Measurements from ENCODE around the gene FOXP1. TPM values are rescaled to one million over a fixed set of nuclear protein-coding genes. Genes with fewer than 3 reads are reported as not detected.

FOXP1 gene
- 100 to 1,000 TPM in 2 of 3 donors, 10 to 100 TPM in 1; 61.9 to 267 (median 146) TPM for total RNA-seq

DNA sequence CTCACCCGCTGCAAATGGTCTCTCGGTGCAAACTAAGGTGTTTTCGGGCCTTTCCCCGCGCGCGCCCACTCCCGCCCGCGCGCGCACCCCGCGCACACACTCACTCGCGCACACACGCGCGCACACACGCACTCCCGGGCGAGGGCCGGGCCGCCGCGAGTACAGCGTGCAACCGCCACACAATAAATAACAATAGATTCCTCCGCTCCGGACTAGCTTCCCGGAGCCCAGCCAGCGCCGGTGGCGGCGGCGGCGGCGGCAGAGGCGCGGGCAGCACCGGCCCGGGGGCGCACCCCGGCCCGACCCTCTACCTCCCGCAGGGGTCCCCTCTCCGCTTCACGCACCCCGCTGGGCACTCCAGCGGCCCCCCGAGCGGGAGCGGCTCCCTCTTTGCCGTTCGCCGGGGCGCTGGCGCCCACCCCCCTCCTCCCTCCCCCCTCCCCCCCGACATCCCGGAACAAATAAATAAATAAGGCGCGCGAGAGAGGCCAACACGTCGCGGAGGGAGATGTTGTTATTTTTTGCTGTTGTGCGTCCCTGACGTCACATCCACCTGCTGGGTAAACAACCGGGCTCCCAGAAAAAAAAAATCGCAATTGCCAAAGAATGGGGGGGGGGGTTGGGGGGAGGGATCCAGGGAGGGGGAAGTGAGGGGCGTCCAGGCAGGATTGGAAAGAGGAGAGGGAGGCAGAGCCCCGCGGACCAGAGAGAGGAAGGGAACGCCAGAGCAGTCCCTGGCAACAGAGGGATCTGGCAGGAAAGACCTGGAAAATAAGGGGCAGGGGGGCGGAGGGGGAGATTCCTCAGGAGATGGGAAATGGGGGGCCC lies at the start of gene FOXP1:
Gene FOXP1 (minus strand): TSS at position 163 of the 828 bp plus-strand sequence. CDS start 385,347 bp downstream, outside the sequence.
- Histone ChIP-seq H3K4me1 (no peaks in the 10 kb centered on the region), H3K4me3 (peak within 1 kb of the TSS; percentile 60 to 95 (median 73)), H3K27ac (peak within 1 kb of the TSS; percentile 98 to 99), H3K36me3 (no peaks in the 10 kb centered on the region), H3K9me3 (no peaks in the 10 kb centered on the region), H3K27me3 (no peaks in the 10 kb centered on the region)
- peak; percentile 60 to 75 for DNase-seq (ENCODE audit: low spot score in 2 of 2)
- TF ChIP-seq CTCF (IDR thresholded peaks at IDR 0.05) (no peak), POLR2AphosphoS5 (IDR thresholded peaks at IDR 0.05) (peak; percentile 43 to 73 (median 65)), POLR2A (IDR thresholded peaks at IDR 0.05) (peak; percentile 23)
- intact Hi-C loops (cut with DNase I; ENCODE audit: low total_unique reads): loop anchor here (5.0 kb wide), 1 partner anchor 151 kb away; no protein-coding TSS in a partner anchor

- H3K9me3 ChIP-seq: no peaks in the 10 kb centered on the region
- peak overlapping the region; percentile 38 to 79 for H3K27ac ChIP-seq
- H3K27me3 ChIP-seq: no peaks in the 10 kb centered on the region
- H3K36me3 ChIP-seq: no peaks in the 10 kb centered on the region
- no peak overlapping the region for H3K4me3 ChIP-seq
- no peak for DNase-seq (ENCODE audit: low spot score in 2 of 2)
- TF ChIP-seq POLR2AphosphoS5 (IDR thresholded peaks at IDR 0.05) (no peak), POLR2A (IDR thresholded peaks at IDR 0.05) (no peak), CTCF (IDR thresholded peaks at IDR 0.05) (no peak)
- H3K4me1 ChIP-seq: no peaks in the 10 kb centered on the region
- intact Hi-C loops (cut with DNase I; ENCODE audit: low total_unique reads): no loop called here
These were observed 46.2 kb upstream of the FOXP1 start for GRCh38 chr3:71629711-71630110.

- intact Hi-C loops (cut with DNase I; ENCODE audit: low total_unique reads): no loop called here
- H3K27ac ChIP-seq: peak overlapping the region; percentile 38 to 79
- TF ChIP-seq CTCF (IDR thresholded peaks at IDR 0.05) (no peak), POLR2A (IDR thresholded peaks at IDR 0.05) (no peak), POLR2AphosphoS5 (IDR thresholded peaks at IDR 0.05) (no peak)
- H3K4me3 ChIP-seq: no peak overlapping the region
- DNase-seq (ENCODE audit: low spot score in 2 of 2): no peak
- H3K36me3 ChIP-seq: no peaks in the 10 kb centered on the region
- H3K9me3 ChIP-seq: no peaks in the 10 kb centered on the region
- H3K4me1 ChIP-seq: no peaks in the 10 kb centered on the region
- H3K27me3 ChIP-seq: no peaks in the 10 kb centered on the region
These were observed 45.8 kb upstream of the FOXP1 start for GRCh38 chr3:71629289-71629688.

DNA sequence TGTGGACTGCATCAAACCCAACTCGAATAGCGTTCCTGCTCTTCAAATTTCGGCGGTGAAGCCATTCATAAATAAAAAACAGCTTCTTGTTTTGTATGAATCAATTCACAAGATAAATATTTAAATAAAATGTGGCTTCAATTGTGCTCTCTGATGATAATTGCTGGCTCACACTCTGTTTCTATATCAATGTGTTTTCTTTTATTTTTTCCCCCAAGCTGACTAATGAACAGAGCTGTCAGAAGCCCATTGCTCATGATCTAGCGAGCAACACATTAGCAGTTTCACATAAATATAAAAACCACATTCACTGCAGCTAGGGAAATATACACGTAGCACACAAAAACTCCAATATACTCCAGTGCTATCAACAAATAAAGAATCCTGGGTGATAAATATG lies 45.0 kb upstream of the FOXP1 start:
- H3K4me1 ChIP-seq: no peaks in the 10 kb centered on the region
- no peaks in the 10 kb centered on the region for H3K27me3 ChIP-seq
- peak overlapping the region in 1 of 2 donors; percentile 79 for H3K27ac ChIP-seq
- intact Hi-C loops (cut with DNase I; ENCODE audit: low total_unique reads): no loop called here
- no peak for DNase-seq (ENCODE audit: low spot score in 2 of 2)
- TF ChIP-seq POLR2AphosphoS5 (IDR thresholded peaks at IDR 0.05) (no peak), CTCF (IDR thresholded peaks at IDR 0.05) (no peak), POLR2A (IDR thresholded peaks at IDR 0.05) (no peak)
- H3K9me3 ChIP-seq: no peaks in the 10 kb centered on the region
- no peak overlapping the region for H3K4me3 ChIP-seq
- H3K36me3 ChIP-seq: no peaks in the 10 kb centered on the region

DNA sequence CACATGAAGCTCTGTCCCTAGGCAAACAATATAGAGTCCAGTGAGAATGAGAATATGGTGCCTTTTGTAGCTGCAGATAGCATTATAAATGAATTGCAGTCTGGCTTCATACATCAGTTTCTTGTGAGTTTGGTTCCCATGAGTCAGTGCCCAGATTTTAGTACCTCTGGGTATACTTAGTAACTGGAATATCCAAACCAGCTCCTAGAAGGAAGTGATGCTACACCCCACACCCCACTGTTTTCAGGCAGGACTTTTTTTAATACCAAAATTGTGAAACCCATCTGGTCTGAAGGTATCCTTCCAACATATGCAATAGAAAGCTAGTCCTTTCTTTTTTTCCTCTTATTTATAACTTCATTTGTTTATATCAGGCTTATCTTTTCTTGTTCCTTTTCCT lies 42.1 kb upstream of the FOXP1 start:
- no peaks in the 10 kb centered on the region for H3K9me3 ChIP-seq
- no peaks in the 10 kb centered on the region for H3K4me1 ChIP-seq
- H3K36me3 ChIP-seq: no peaks in the 10 kb centered on the region
- TF ChIP-seq CTCF (IDR thresholded peaks at IDR 0.05): no peak
- TF ChIP-seq POLR2A (IDR thresholded peaks at IDR 0.05): no peak
- TF ChIP-seq POLR2AphosphoS5 (IDR thresholded peaks at IDR 0.05): no peak
- no peaks in the 10 kb centered on the region for H3K27me3 ChIP-seq
- intact Hi-C loops (cut with DNase I; ENCODE audit: low total_unique reads): no loop called here
- no peak overlapping the region for H3K27ac ChIP-seq
- H3K4me3 ChIP-seq: no peak overlapping the region
- no peak for DNase-seq (ENCODE audit: low spot score in 2 of 2)

Measured in breast epithelium (tissue), 4 donors.